Neural progenitor cell (in vitro differentiated cells): ENCODE results near the gene ITSN1. TPM values are rescaled to one million over a fixed set of nuclear protein-coding genes. Genes with fewer than 3 reads are reported as not detected.
"Not testable (repeated sequence)": the region's sequence is repeated elsewhere in the genome, so short reads cannot be mapped to it uniquely, and the experiment has no call there.

ENCODE experiments used
- DNase-seq: peaks from one replicate; pipeline ENCODE4 v3.0.0-alpha.2; 2016; ENCODE audit warnings: low spot score
- H2AFZ ChIP-seq: fragments of 200-600 bp; sonication (generic); replicated peaks from 2 replicates; pipeline ENCODE4 v1.6.1; 2016; ENCODE audit warnings: antibody characterized with exemption
- H3F3A ChIP-seq: fragments of 200-600 bp; sonication (generic); 2 replicates; pipeline ENCODE4 v1.6.1; 2016; ENCODE audit warnings: antibody characterized with exemption, low read depth
- H3K27ac ChIP-seq: fragments of 200-600 bp; sonication (generic); 2 replicates; pipeline ENCODE4 v1.5.1; 2016; ENCODE audit warnings: mild to moderate bottlenecking
- H3K27me3 ChIP-seq: fragments of 200-600 bp; sonication (generic); 2 replicates; pipeline ENCODE4 v1.6.1; 2016; ENCODE audit warnings: mild to moderate bottlenecking, moderate library complexity
- H3K36me3 ChIP-seq: fragments of 200-600 bp; sonication (generic); 2 replicates; pipeline ENCODE4 v1.5.1; 2016
- H3K4me1 ChIP-seq: fragments of 200-600 bp; sonication (generic); 2 replicates; pipeline ENCODE4 v1.6.1; 2016; ENCODE audit warnings: mixed run types
- H3K4me2 ChIP-seq: fragments of 200-600 bp; sonication (generic); 2 replicates; pipeline ENCODE4 v1.6.1; 2016
- H3K4me3 ChIP-seq: fragments of 200-600 bp; sonication (generic); 2 replicates; pipeline ENCODE4 v1.5.1; 2016
- H3K79me2 ChIP-seq: fragments of 200-600 bp; sonication (generic); 2 replicates; pipeline ENCODE4 v1.6.1; 2016; ENCODE audit warnings: low read depth
- H3K9ac ChIP-seq: fragments of 200-600 bp; sonication (generic); 2 replicates; pipeline ENCODE4 v1.6.1; 2016
- H3K9me3 ChIP-seq: fragments of 200-600 bp; sonication (generic); 2 replicates; pipeline ENCODE4 v1.5.1; 2016; ENCODE audit warnings: low read depth
- H4K20me1 ChIP-seq: fragments of 200-600 bp; sonication (generic); 2 replicates; pipeline ENCODE4 v1.6.1; 2016; ENCODE audit warnings: low read depth
- H3K27ac Mint-ChIP-seq: 3 replicates; pipeline ENCODE4 v1.8.0; 2021; ENCODE audit warnings: mixed read lengths
- H3K27me3 Mint-ChIP-seq: 2 replicates; pipeline ENCODE4 v1.8.0; 2022; ENCODE audit warnings: low read depth, mild to moderate bottlenecking, inconsistent platforms, moderate library complexity, mixed read lengths; ENCODE audit not compliant: insufficient read depth
- H3K36me3 Mint-ChIP-seq: 3 replicates; pipeline ENCODE4 v1.8.0; 2021; ENCODE audit warnings: mixed read lengths
- H3K4me1 Mint-ChIP-seq: 3 replicates; pipeline ENCODE4 v1.8.0; 2021; ENCODE audit warnings: mixed read lengths
- H3K4me3 Mint-ChIP-seq: 3 replicates; pipeline ENCODE4 v1.8.0; 2021; ENCODE audit warnings: mild to moderate bottlenecking, moderate library complexity, mixed read lengths
- H3K9me3 Mint-ChIP-seq: 3 replicates; pipeline ENCODE4 v1.8.0; 2020; ENCODE audit warnings: mixed read lengths
- EZH2 ChIP-seq: fragments of 200-600 bp; sonication (generic); IDR thresholded peaks from 2 replicates; pipeline ENCODE4 v1.6.1; 2017; ENCODE audit warnings: antibody characterized with exemption, mild to moderate bottlenecking, moderate library complexity
- EZH2phosphoT487 ChIP-seq: fragments of 200-600 bp; sonication (generic); IDR thresholded peaks from 2 replicates; pipeline ENCODE4 v1.6.1; 2017; ENCODE audit warnings: antibody characterized with exemption
- total RNA-seq: library from RNA; depleted of rRNA; stranded (reverse); fragments of >200 nt; gene quantifications from 2 replicates; pipeline ENCODE4 v1.2.3, GENCODE V29; 2015; ENCODE audit warnings: low replicate concordance
- TF ChIP-seq, protein P1 (sequence below): fragments of 200-600 bp; sonication (generic); IDR thresholded peaks from 2 replicates; pipeline ENCODE4 v1.5.1; 2017; ENCODE audit warnings: antibody characterized with exemption, mild to moderate bottlenecking

Gene ITSN1
- total RNA-seq, 1 donor from 2014 or later: 136 TPM

DNA sequence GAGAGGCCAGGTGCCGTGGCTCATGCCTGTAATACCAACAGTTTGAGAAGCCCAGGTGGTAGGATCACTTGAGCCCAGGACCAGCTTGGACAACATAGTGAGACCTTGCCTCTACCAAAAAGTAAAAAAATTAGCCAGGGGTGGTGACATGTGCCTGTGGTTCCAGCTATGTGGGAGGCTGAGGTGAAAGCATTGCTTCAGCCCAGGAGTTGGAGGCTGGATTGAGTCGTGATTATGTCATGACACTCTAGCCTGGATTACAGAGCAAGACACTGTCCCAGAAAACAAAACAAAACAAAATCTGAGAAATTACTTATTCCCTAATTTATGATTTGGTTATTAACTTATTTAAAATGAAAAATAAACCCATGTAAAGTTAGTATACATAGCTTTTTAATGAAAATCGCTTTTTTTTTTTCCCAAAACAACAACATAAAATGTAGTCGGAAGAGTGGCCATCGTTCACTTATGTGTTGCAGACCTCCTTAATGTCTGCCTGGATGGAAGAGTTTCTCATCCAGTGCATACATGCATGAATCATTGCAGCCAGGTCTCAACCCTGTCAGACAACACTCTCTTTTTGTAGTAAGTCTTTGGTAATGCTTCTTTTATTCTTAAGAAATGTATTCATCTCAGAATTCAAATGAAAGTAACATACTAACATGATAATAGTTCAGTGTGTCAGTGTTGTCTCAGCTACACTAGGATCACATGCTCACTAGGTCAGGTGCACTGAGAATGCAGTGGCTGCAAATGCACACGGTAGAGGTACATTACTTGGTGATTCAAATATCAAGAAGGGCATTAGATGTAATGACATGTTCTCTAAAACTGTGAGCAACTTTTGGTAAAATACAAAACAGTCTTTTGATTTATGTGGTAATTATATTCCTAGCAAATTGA lies 28.0 kb downstream of the ITSN1 start:
- TF ChIP-seq EZH2phosphoT487 (no peak), EZH2 (no peak)
- TF ChIP-seq, protein P1, sequence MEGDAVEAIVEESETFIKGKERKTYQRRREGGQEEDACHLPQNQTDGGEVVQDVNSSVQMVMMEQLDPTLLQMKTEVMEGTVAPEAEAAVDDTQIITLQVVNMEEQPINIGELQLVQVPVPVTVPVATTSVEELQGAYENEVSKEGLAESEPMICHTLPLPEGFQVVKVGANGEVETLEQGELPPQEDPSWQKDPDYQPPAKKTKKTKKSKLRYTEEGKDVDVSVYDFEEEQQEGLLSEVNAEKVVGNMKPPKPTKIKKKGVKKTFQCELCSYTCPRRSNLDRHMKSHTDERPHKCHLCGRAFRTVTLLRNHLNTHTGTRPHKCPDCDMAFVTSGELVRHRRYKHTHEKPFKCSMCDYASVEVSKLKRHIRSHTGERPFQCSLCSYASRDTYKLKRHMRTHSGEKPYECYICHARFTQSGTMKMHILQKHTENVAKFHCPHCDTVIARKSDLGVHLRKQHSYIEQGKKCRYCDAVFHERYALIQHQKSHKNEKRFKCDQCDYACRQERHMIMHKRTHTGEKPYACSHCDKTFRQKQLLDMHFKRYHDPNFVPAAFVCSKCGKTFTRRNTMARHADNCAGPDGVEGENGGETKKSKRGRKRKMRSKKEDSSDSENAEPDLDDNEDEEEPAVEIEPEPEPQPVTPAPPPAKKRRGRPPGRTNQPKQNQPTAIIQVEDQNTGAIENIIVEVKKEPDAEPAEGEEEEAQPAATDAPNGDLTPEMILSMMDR: no peak
- H3K9ac ChIP-seq: no peak overlapping the region
- peaks cover 35% of the 10 kb centered on the region for H3K36me3 Mint-ChIP-seq
- no peak overlapping the region for H3K4me3 ChIP-seq
- peaks cover 17% of the 10 kb centered on the region for H3K4me1 Mint-ChIP-seq
- H3K27ac ChIP-seq: no peak overlapping the region
- H3K79me2 ChIP-seq: peaks cover 100% of the 10 kb centered on the region
- no peak overlapping the region for H2AFZ ChIP-seq
- H3K36me3 ChIP-seq: no peaks in the 10 kb centered on the region
- peaks cover 2% of the 10 kb centered on the region for H3K27me3 Mint-ChIP-seq
- no peak overlapping the region for H3K4me3 Mint-ChIP-seq
- DNase-seq: no peak
- H3K27me3 ChIP-seq: no peaks in the 10 kb centered on the region
- H3F3A ChIP-seq: no peaks in the 10 kb centered on the region
- peaks cover 10% of the 10 kb centered on the region for H3K4me1 ChIP-seq
- no peak overlapping the region for H3K4me2 ChIP-seq
- H4K20me1 ChIP-seq: peaks cover 87% of the 10 kb centered on the region
- H3K9me3 ChIP-seq: no peaks in the 10 kb centered on the region
- H3K9me3 Mint-ChIP-seq: peaks cover 8% of the 10 kb centered on the region
- no peak overlapping the region for H3K27ac Mint-ChIP-seq

DNA sequence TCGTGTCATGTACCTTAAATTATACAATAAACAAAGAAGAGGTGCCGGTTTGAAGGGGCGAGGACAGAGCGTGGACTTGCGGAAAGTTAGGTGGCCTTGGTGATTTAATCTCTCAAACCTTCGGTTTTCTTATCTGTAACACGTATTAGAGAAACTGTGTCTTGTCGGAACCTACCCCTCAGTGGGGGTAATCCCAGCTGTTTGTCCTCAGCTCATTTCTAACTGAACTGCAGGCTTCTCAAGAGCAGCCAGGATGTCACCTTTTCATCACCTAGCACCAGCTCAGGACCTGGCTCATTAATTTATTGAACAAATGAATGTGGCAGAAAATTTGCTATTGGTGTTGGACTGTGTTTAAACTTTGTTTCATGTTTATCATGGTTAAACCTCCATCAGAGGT lies 31.2 kb downstream of the ITSN1 start:
- Mint-ChIP-seq H3K27ac (no peak overlapping the region), H3K36me3 (peaks cover 42% of the 10 kb centered on the region)
- no peak for TF ChIP-seq EZH2phosphoT487
- no peak for TF ChIP-seq EZH2
- TF ChIP-seq, protein P1: no peak

DNA sequence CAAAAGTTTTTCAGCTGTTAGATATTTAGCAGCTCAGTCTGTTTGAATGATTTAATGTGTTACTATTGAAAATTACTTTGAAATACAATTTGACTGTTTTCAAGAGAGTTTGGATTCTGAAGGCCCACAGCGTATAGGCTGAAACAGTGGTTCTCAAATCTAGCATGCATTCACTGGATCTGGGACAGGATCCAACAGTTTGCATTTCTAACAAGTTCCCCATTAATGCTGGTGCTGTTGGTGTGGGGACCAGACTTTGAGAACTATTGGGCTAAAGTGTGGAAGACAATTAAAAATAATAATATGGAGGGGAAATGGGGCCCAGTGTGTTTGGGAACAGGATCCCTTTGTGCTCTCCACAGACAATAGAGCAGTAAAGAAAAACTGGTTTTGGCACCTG lies 31.9 kb downstream of the ITSN1 start:
- peaks cover 12% of the 10 kb centered on the region for H3K9me3 Mint-ChIP-seq
- Histone ChIP-seq H3K4me2 (no peak overlapping the region), H3K79me2 (peaks cover 100% of the 10 kb centered on the region), H3K4me3 (no peak overlapping the region), H4K20me1 (peaks cover 73% of the 10 kb centered on the region), H3K9ac (no peak overlapping the region), H3K27me3 (no peaks in the 10 kb centered on the region), H3F3A (no peaks in the 10 kb centered on the region), H3K36me3 (no peaks in the 10 kb centered on the region), H3K4me1 (peaks cover 10% of the 10 kb centered on the region), H3K9me3 (no peaks in the 10 kb centered on the region), H3K27ac (no peak overlapping the region), H2AFZ (no peak overlapping the region)
- no peak for DNase-seq
- no peak overlapping the region for H3K4me3 Mint-ChIP-seq
- H3K27ac Mint-ChIP-seq: no peak overlapping the region
- TF ChIP-seq EZH2phosphoT487 (no peak), EZH2 (no peak)
- TF ChIP-seq, protein P1: no peak
- peaks cover 2% of the 10 kb centered on the region for H3K27me3 Mint-ChIP-seq
- peaks cover 44% of the 10 kb centered on the region for H3K36me3 Mint-ChIP-seq
- H3K4me1 Mint-ChIP-seq: peaks cover 13% of the 10 kb centered on the region

More for the DNA sequence above, 31.2 kb downstream of the ITSN1 start:
- Histone ChIP-seq H3K4me2 (no peak overlapping the region), H3K4me3 (no peak overlapping the region), H3K36me3 (no peaks in the 10 kb centered on the region), H3F3A (no peaks in the 10 kb centered on the region), H3K79me2 (peaks cover 100% of the 10 kb centered on the region), H3K9me3 (no peaks in the 10 kb centered on the region), H3K27ac (no peak overlapping the region), H2AFZ (no peak overlapping the region), H4K20me1 (peaks cover 81% of the 10 kb centered on the region), H3K4me1 (peaks cover 10% of the 10 kb centered on the region), H3K9ac (no peak overlapping the region), H3K27me3 (no peaks in the 10 kb centered on the region)
- Mint-ChIP-seq H3K9me3 (peaks cover 10% of the 10 kb centered on the region), H3K27me3 (peaks cover 2% of the 10 kb centered on the region), H3K4me1 (peaks cover 15% of the 10 kb centered on the region), H3K4me3 (no peak overlapping the region)
- DNase-seq: no peak

DNA sequence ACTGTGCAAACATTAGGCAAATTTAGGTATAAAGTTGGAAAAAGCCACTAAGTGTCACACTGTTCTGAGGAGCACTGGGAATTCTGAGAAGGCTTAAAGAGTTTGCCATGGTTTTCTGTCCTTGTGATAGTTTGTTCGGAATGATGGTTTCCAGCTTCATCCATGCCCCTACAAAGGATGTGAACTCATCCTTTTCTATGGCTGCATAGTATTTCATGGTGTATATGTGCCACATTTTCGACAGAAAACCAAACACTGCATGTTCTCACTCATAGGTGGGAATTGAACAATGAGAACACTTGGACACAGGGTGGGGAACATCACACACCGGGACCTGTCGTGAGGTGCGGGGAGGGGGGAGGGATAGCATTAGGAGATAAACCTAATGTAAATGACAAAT lies 34.4 kb downstream of the ITSN1 start:
- H3K79me2 ChIP-seq: peaks cover 100% of the 10 kb centered on the region
- H3K9ac ChIP-seq, H3K27ac Mint-ChIP-seq, H3K27me3 ChIP-seq, H3K4me3 Mint-ChIP-seq, H3K4me1 ChIP-seq, H3F3A ChIP-seq, H3K4me3 ChIP-seq, H3K9me3 ChIP-seq, H3K27me3 Mint-ChIP-seq, H2AFZ ChIP-seq, DNase-seq, H3K36me3 ChIP-seq, H3K4me2 ChIP-seq, H3K27ac ChIP-seq: not testable (repeated sequence)
- H3K36me3 Mint-ChIP-seq: peaks cover 44% of the 10 kb centered on the region
- peaks cover 23% of the 10 kb centered on the region for H3K9me3 Mint-ChIP-seq
- H4K20me1 ChIP-seq: peaks cover 52% of the 10 kb centered on the region
- H3K4me1 Mint-ChIP-seq: peaks cover 15% of the 10 kb centered on the region
